ENCODE results near the gene PIK3R5. TPM values are rescaled to one million over a fixed set of nuclear protein-coding genes. Genes with fewer than 3 reads are reported as not detected.

Gene PIK3R5
- total RNA-seq, 1 experiment from 2014 or later, result 0.35 TPM

DNA sequence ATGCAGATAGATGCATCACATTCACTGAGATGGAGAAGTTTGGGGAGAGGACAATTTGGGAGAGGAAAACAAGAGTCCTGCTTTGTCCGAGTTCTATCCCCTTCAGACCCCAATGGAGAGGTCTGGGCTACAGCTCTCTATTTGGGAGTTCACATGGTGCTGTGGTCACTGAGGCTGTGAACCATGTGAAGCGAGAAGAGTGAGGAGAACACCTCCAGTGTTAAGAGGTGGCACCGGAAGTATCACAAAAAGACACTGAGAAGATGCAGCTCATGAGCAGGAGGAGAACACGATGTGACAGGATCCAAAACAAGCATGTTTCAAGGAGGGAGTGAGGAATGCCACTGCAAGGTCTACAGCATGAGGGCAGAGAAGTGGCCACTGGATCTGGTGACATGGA, 39.7 kb downstream of the PIK3R5 start:
- no peak for DNase-seq (ENCODE audit: extremely low read depth, low read depth)

DNA sequence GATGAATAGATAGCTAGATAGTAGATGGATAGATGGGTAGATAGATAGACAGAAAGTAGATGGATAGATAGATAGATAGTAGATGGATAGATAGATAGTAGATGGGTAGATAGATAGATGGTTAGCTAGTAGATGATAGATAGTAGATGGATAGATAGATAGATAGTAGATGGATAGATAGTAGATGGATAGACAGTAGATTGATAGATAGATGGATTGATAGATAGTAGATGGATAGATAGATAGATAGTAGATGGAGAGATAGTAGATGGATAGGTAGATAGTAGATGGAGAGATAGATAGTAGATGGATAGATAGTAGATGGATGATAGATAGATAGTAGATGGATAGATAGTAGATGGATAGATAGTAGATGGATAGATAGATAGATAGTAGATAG, 40.4 kb downstream of the PIK3R5 start:
- no peak for DNase-seq (ENCODE audit: extremely low read depth, low read depth)

DNA sequence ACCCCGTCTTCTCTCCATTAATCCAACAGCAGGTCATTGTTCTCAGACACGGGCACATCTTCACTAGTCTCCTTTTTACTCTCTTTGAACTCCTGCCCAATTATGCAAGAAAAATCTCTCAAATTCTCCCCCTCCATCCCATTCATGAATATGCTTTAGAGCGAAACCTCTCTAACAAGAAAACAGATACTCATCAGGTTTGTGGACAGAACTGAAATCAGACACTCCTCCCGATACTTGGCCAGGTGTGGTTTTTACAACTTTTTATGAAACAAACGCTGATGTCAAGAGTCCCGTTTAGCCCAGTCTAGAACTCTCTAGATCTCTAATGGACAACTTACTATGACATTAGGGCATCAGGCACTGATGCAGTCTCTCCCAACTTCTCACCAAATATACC, 40.9 kb downstream of the PIK3R5 start:
- DNase-seq (ENCODE audit: extremely low read depth, low read depth), result no peak

DNA sequence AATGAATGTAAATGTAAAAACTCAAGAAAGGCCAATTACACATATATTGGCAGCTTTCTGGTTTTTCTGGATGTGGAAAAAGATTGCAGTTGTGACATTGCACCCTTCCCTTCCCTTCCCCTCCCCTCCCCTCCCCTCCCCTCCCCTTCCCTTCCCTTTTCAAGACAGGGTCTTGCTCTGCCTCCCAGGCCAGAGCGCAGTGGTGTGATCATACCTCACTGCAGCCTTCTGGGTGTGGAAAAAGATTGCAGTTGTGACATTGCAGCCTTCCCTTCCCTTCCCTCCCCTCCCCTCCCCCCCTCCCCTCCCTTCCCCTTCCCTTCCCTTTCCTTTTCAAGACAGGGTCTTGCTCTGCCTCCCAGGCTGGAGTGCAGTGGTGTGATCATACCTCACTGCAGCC, 41.7 kb downstream of the PIK3R5 start:
- no peak for DNase-seq (ENCODE audit: extremely low read depth, low read depth)

DNA sequence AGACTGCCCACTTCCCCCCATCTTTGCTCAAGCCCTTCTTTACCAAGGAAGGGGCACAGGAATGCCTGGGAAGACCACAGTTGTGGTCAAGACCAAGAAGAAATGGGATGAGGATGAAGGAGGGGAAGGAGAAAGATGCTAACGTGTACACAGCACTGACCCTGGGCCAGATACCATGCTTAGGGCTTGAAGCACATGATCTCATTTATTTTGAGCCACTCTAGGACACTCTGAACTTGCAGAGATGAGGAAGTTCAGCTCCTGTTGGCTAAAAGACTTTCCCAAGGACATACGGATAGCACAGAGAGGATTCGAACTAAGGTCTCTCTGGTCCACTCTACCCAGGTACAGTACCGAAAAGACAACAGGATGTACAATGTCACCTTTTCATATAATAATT, 42.6 kb downstream of the PIK3R5 start:
- no peak for DNase-seq (ENCODE audit: extremely low read depth, low read depth)

DNA sequence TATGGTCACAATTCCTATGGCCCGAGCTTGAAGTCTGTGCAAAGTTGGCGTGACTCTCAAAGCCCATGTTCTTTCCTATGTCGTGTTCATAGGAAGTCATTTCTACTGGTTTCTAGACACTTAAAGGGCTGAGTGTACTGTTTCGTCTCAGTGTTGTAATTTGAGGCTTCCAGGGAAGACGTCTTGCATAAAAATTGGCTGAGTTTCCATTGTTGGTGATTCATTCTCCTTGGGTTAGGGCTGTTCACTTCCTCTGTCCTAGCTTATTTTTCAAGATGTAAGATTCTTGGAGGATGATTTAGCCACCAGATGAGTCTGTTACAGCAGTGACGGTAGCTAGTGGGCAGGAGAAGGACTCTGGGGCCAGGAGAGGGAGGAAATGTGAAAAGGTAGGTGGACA, 43.1 kb downstream of the PIK3R5 start:
- DNase-seq (ENCODE audit: extremely low read depth, low read depth), result no peak

DNA sequence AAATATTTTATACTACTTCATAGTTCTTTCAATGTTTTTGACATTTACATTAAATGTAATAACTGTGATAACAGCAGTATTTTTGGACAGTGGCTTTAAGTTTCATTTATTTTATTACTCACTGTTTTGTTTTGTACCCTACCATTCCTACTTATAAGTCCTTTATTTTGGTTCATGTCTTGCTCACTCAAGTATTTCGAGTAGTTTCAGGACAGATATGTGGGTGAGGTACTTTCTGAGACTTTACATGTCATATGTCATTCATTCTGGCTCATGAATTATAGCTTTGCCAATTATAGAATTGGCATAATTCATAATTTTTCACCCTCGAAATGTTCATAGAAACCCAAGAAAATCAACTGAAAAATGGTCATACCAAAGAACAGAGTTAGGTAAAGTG, 44.4 kb downstream of the PIK3R5 start:
- no peak for DNase-seq (ENCODE audit: extremely low read depth, low read depth)

DNA sequence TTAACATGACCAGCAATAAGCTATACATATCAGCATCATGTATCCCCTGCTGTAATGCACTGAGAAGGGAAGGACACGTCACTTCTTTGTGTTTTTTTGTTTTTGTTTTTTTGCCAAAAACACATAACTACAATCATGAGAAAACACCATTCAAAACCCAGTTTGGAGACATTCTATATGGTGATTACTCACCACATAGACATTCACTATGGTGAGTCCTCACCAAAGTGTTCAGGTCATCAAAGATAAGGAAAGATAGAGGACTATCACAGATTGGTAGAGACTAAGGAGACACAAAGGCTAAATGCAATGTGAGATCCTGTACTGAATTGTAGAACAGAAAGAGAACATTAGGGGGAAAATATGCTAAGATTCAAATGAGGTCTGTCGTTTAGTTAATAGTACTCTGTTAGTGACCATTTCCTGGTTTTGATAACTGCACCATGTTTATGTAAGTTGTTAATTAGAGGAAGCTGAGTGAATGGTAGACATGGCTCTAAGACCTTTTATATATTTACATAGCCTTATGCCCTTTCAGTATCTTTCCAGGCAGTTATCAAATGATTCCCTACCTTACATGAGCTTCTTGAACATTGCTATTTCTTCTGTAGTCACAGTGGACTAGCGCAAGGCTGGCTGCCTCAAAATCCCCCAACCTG, 46.6 kb downstream of the PIK3R5 start:
- no peak for DNase-seq (ENCODE audit: extremely low read depth, low read depth)

DNA sequence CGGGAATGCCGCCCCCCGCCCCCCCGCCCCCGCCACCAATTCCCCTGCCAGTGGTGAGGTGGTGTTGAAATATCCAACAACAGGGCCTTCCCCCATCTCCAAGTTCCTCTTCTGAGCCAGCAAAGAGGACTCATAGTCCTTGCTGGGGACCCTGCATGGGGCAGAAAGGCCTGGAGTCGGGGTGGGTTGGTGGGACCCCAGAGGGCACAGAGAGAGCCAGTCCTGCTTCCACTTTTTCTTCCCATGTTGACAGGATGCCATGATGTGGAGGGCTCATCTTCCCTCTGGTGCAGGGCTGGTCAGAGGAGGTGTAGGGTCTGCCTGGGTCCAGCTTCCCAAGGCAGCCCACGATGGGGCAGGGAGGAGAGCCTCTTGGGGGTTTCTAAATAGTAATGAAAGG, 49.0 kb downstream of the PIK3R5 start:
- DNase-seq (ENCODE audit: extremely low read depth, low read depth), result no peak

DNA sequence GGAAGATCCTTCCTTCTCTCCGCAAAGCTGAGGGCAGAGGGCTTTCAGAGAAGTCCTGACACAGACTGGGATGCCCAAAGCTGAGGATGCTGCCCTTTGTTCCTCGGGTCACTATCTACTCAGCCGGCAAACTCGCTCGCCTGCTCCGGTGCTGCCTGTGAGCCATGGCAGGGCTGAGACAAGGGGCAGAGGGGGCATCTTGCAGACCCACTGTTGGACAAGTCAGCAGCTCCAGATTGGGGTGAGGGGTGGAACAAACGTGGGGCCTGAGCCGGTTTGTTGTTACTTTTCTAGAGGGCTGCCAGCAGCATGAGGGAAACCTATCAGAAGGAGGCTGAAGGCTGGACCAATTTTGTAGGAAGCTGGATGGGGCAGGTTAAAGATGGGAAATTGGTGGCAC, 51.0 kb downstream of the PIK3R5 start:
- no peak for DNase-seq (ENCODE audit: extremely low read depth, low read depth)

DNA sequence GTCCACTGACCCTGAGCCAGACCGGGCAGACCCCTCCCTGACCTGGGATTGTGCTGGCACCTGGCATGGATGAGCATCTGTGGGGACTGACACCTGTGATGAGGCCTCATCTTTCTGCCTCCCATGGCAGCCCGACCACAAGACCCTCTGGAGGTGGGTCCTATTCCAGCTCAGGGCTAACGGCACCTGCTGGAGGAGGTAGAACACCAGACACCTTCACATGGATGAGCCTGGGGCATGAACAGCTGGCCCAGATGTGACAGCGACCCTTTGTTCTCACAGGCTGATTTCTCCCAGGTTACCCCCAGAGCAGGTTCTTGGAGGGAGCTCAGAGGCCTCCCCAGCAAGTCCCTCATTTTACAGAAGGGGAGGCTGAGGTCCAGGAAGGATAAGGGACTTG, 51.6 kb downstream of the PIK3R5 start:
- no peak for DNase-seq (ENCODE audit: extremely low read depth, low read depth)

DNA sequence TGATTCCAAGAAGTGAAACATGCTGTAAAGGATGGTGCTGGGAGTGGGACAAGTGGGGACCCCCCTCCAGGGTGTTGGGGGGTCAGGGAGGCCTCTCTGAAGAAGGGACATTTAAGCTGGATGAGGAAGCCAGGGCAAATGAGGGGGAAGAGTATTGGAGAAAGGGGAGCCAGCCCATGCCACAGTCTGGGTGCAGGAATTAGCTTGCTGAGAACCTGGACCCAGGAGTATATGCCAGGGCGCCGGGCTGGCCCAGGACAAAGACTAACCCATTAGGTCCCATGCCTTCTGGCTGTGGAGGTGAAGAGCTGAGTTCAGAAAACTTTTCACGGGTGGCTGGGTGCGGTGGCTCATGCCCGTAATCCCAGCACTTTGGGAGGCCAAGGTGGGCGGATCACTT, 52.4 kb downstream of the PIK3R5 start:
- DNase-seq (ENCODE audit: extremely low read depth, low read depth), result no peak

DNA sequence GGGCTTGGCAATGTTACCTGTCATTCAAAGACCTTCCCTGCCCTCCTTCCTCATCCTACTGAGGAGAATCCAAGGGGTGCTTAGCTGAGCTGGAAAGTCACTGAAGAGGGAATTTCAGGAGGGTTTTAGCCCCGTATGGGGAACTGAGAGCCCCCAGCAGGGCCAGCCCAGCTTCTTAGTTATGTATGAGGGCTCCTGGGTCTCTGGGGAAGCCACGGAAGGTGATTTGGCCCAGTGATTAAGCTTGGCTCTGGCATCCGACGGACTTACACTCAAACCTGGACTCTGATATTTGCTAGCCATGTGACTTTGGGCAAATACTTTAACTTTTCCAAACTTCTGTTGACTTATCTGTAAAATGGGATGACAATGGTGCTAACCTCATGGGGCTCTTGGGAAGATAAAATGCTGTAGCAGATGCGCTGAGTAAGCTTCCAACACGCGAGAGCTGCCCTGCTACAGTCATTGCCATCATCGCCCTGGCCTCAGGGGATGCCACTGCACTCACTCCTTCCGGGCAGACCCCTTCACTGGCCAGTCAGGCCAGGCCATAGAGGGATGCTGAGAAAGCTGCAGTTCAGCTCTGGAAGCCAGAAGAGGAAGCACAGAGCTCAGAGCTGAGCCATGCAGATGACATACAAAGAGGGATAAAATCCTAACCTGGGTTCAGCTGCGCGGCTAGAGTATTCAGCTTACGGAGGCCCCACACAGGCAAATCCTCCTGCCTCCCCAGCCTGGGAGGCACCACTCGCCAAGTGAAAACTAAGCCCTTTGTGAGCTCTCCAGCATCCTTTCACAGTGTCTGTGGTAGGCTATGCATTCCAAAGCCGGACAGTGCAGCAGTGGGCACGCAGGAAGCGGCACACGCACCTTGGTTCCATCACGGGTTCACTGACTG, 53.2 kb downstream of the PIK3R5 start:
- DNase-seq (ENCODE audit: extremely low read depth, low read depth), result no peak

DNA sequence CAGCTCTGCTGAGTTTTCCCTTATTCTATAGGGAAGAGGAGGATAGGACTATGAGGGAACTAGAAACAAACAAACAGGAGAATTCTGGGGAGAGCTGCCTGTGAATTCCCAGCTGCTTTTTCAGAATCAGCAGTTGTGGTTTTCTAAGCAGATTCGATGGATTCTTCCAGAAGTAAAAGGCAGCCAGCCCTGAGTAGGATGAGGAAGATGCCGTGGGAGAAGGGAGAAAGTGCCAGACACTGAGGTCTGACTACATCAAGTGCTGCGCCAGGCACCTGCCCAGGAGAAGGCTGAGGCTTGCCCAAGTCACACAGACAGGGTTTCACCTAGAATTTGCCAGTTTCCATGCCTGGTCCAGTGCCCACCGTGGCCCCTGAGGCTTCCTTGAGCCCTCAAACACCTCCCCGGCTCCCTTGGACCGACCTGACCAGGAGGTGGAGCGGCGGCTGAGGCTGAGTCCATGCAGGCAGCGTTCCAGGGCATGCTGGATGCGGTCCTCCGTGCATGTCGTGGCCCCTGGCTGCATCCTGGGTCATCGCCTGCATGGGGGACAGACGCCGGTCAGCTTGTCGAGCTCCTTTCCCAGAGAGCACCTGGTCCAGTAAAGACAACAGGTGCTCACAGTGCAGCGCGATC, 54.4 kb downstream of the PIK3R5 start:
- DNase-seq (ENCODE audit: extremely low read depth, low read depth), result no peak

DNA sequence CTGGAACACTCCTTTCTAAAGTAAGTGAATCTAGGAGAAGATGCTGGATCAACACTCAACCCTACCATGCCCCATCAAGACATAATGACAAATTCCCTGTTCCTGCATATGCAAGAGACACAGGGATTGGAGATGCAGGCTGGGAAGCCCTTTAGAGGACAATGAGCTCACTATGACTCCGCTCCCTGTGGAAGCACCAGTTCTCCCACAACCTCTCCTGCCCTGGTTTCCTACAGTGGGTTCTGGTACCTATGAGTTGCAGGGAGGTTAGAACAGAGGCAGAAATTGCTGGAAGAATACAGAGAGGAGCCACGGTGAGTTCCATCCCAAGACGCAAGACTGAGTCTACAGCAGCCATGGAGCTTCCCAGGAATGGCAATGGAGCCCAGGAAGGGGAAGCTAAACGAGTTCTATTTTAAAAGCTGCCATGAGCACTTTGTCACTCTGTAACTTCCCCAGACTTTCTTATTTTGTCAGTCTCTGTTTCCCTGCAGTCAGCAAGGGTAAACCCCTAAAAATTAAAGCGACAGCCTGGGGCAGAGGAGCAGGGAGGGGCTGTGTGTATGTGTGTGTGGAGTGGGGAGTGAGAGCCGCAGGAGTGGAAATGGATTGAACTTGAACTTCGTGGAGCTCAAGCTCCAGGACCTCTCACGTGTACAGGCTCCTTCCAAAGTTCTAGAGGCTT, 55.8 kb downstream of the PIK3R5 start:
- no peak for DNase-seq (ENCODE audit: extremely low read depth, low read depth)

DNA sequence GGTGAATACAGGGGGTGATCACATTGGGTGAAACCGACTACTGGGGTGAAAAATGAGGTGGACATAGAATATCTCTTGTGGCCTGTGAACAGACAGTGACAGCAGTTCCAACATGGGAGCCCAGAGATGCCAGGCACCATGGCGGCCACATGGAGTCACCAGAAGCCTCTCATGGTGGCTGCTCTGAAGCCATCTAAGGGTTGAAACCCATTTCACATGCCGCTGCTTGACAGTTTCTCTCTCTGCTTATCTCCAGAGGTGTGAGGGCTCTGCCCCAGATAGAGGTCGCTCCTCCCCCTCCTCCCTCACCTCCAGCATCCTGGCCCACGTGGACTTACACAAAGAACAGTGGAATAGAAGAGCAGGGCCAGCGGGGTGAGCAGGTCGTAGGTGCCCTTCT, 60.2 kb downstream of the PIK3R5 start:
- DNase-seq (ENCODE audit: extremely low read depth, low read depth), result no peak

DNA sequence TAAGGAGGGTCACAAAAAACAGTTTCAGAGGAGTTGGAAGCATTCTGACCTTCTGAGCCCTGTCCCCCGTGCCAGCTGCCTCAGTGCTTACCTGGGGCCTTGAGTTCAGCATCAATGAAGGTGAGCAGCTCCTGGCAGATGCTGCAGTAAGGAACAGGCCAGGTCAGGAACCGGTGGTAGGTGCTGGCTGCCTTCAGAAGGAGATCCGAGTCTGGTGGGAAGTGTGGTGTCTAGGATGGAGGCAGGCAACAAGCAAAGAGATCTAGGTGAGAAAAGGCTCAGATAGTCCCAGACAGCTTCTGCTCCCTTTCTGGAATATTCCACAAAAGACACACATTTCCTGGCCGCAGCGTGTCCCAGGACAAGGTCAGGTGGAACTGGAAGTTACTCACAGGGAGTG, 60.8 kb downstream of the PIK3R5 start:
- DNase-seq (ENCODE audit: extremely low read depth, low read depth), result no peak

DNA sequence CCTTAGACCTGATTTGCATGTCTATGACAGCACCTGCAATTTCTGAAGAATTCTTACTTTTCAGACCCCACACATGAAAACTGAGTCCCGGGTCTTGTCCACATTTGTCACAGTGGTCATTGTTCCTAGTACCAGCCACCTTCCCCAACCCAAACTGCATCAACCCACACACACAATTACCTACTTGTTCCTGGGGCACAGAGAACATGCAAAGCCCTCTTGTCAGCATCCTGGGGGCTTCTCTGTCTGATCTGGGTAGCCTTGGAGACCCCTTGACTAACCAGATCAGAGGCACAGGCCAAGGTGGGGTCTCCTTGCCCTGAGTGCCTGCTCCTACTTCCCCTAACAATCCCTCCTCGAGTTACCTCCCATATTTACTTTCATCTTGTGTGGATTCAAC, 61.3 kb downstream of the PIK3R5 start:
- no peak for DNase-seq (ENCODE audit: extremely low read depth, low read depth)

DNA sequence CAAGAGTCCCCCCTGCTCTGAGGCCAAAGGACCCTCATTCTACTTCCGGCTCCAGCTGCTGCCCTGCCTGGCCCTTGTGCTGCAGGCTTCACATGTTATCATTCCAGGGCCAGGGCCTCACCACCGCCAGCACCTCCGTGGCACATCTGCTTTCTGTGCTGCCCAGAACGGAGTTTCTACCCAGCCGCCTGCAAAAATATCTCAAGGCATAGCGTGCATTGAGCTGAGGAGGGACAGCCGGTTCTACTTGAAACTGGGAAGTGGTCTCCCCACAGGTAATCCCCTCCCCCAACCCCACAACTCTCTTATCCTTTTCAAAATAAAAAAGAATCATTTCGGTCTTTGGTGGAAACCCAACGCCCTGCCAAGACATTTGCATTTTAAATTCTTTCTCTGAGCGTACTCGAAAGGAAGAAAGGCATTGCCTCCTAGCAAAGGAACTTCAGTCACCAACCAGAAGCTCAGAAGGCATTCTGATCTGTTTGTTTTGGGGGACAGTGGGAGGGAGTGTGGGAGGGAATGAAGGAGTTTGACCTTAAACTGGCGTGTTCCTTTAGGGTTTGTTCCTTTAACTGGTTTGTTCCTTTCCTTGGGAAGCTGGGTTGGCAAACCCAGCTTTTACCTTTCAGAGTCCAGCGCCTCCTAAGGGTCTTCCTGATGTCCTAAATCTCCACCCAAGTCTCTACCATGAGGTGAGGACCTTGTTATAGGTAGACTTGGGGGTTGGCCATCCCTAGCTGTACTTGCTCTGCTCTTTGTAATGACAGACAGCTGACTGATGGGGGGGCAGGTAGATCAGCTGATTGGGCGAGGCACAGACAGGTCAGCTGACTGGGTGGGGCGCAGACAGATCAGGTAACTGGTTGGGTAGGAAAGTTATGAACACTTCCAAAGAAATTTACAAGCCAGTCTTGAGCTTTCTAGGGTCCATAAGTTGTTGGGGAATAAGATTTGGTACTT, 64.6 kb downstream of the PIK3R5 start:
- DNase-seq (ENCODE audit: extremely low read depth, low read depth), result no peak

DNA sequence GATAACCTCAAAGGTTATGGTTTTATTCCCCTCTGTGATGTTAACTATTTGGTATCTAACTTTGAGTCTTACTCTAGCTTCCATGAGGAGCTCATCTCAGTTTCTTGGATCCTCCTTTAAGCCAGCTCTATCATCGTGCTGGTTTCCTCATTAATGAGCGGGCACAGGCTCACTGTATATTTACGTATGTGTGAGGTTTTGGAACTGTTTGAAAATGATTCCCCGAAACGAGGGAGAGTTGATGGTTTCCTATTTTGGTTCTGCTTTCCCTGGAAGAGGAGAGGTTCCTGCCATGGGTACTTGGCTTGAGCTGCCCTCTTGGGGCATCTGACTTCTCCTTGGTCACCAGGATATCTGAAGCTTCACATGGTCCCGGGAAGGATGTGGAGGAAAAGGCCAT, 65.3 kb downstream of the PIK3R5 start:
- DNase-seq (ENCODE audit: extremely low read depth, low read depth), result no peak
